Ovary (tissue), 3 donors: ENCODE data around the gene SH3D21.

Experiments
- CTCF ChIP-seq, 3 donors: fragments of 450-650 bp in 2 of 3; fragments of 200-600 bp in 1 of 3; IDR thresholded peaks; one replicate each; pipeline versions ENCODE4 v1.5.1 to v1.8.0; 2016 to 2022; ENCODE audit warnings: antibody characterized with exemption in 3 of 3, mild to moderate bottlenecking in 1 of 3
- EP300 ChIP-seq: sonication (generic); formaldehyde crosslinking; IDR thresholded peaks from one replicate; pipeline ENCODE4 v1.6.1; 2017; ENCODE audit warnings: antibody characterized with exemption
- POLR2A ChIP-seq: fragments of 450-650 bp; IDR thresholded peaks from one replicate; pipeline ENCODE4 v1.6.1; 2017; ENCODE audit warnings: antibody characterized with exemption, mild to moderate bottlenecking, moderate library complexity
- donor health status: DM: no; HTN: no; CAD: no.

GRCh38 chr1:36297062-36297461 lies 9.1 kb upstream of the SH3D21 start:
- TF ChIP-seq CTCF (IDR thresholded peaks at IDR 0.05), result no peak
- no peak for TF ChIP-seq POLR2A
- TF ChIP-seq EP300, result no peak
